Hematopoietic multipotent progenitor cell treated with erythropoietin and hydrocortisone succinate and interleukin-3 and kit ligand, for 17 days (in vitro differentiated cells): ENCODE data around the gene MPDZ.
"Not testable (repeated sequence)": the region's sequence is repeated elsewhere in the genome, so short reads cannot be mapped to it uniquely, and the experiment has no call there.

ENCODE experiments used
- DNase-seq: peaks from one replicate; pipeline ENCODE4 v3.0.0-alpha.2; 2015; ENCODE audit warnings: low spot score

Gene MPDZ

GRCh38 chr9:13264788-13265187 lies 14.7 kb downstream of the MPDZ start:
- no peak for DNase-seq

GRCh38 chr9:13263511-13263910 lies 16.0 kb downstream of the MPDZ start:
- DNase-seq = no peak

GRCh38 chr9:13252852-13253251 lies 26.6 kb downstream of the MPDZ start:
- DNase-seq = no peak

- no peak for DNase-seq
These were observed 35.3 kb downstream of the MPDZ start for GRCh38 chr9:13244181-13244580.

- DNase-seq = no peak
These were observed 38.2 kb downstream of the MPDZ start for GRCh38 chr9:13241283-13241682.

- no peak for DNase-seq
These were observed 39.8 kb downstream of the MPDZ start for GRCh38 chr9:13239660-13240059.

- no peak for DNase-seq
These were observed 40.3 kb downstream of the MPDZ start for GRCh38 chr9:13239208-13239607.

GRCh38 chr9:13234932-13235331 lies 44.6 kb downstream of the MPDZ start:
- DNase-seq = no peak

GRCh38 chr9:13228431-13228830 lies 51.1 kb downstream of the MPDZ start:
- no peak for DNase-seq

- DNase-seq = no peak
These were observed 55.1 kb downstream of the MPDZ start for GRCh38 chr9:13224366-13224765.

- DNase-seq = not testable (repeated sequence)
These were observed 56.8 kb downstream of the MPDZ start for GRCh38 chr9:13222733-13223132.

- no peak for DNase-seq
These were observed 57.8 kb downstream of the MPDZ start for GRCh38 chr9:13221741-13222140.

GRCh38 chr9:13220837-13221236 lies 58.7 kb downstream of the MPDZ start:
- no peak for DNase-seq

GRCh38 chr9:13215791-13216554 lies 63.5 kb downstream of the MPDZ start:
- DNase-seq = no peak

- DNase-seq = no peak
These were observed 65.5 kb downstream of the MPDZ start for GRCh38 chr9:13213998-13214397.

GRCh38 chr9:13213337-13213736 lies 66.2 kb downstream of the MPDZ start:
- DNase-seq = no peak

GRCh38 chr9:13210306-13210705 lies 69.2 kb downstream of the MPDZ start:
- no peak for DNase-seq

- no peak for DNase-seq
These were observed 70.0 kb downstream of the MPDZ start for GRCh38 chr9:13209498-13209897.

GRCh38 chr9:13205824-13206223 lies 73.7 kb downstream of the MPDZ start:
- DNase-seq = no peak

- no peak for DNase-seq
These were observed 89.5 kb downstream of the MPDZ start for GRCh38 chr9:13190040-13190439.

GRCh38 chr9:13189362-13189761 lies 90.1 kb downstream of the MPDZ start:
- DNase-seq = no peak

GRCh38 chr9:13186774-13187173 lies 92.7 kb downstream of the MPDZ start:
- no peak for DNase-seq

- no peak for DNase-seq
These were observed 93.4 kb downstream of the MPDZ start for GRCh38 chr9:13186091-13186490.

GRCh38 chr9:13181652-13182051 lies 97.8 kb downstream of the MPDZ start:
- no peak for DNase-seq
